Esophagus (tissue), 2 donors: ENCODE measurements around the gene TFIP11. TPM values are rescaled to one million over a fixed set of nuclear protein-coding genes. Genes with fewer than 3 reads are reported as not detected.

Experiments
- H3K27ac ChIP-seq, 2 donors: one replicate each; pipeline ENCODE4 v1.5.1; 2013; ENCODE audit warnings: low read depth in 2 of 2, mild to moderate bottlenecking in 2 of 2, inconsistent platforms in 1 of 2, low read length in 1 of 2, moderate library complexity in 1 of 2
- H3K27me3 ChIP-seq, 2 donors: one replicate each; pipeline ENCODE4 v1.6.1; 2013; ENCODE audit warnings: low read length in 2 of 2, control low read depth in 1 of 2, mild to moderate bottlenecking in 1 of 2; ENCODE audit not compliant: insufficient read depth in 2 of 2, control insufficient read depth in 1 of 2
- H3K36me3 ChIP-seq, 2 donors: one replicate each; pipeline ENCODE4 v1.6.1; 2013; ENCODE audit warnings: low read length in 1 of 2; ENCODE audit not compliant: control insufficient read depth in 2 of 2, insufficient read depth in 2 of 2
- H3K4me1 ChIP-seq, 2 donors: one replicate each; pipeline ENCODE4 v1.6.1; 2013; ENCODE audit warnings: low read length in 1 of 2; ENCODE audit not compliant: control insufficient read depth in 2 of 2, insufficient read depth in 2 of 2
- H3K4me3 ChIP-seq, 2 donors: one replicate each; pipeline ENCODE4 v1.5.1; 2013; ENCODE audit warnings: low read length in 2 of 2, mild to moderate bottlenecking in 2 of 2, low read depth in 1 of 2, moderate library complexity in 1 of 2
- H3K9me3 ChIP-seq, 2 donors: one replicate each; pipeline ENCODE4 v1.6.1; 2013; ENCODE audit warnings: mild to moderate bottlenecking in 2 of 2, low read depth in 1 of 2, low read length in 1 of 2, moderate library complexity in 1 of 2; ENCODE audit not compliant: control insufficient read depth in 2 of 2, insufficient read depth in 1 of 2
- WGBS, 2 donors: extraction: QIAGEN DNeasy Blood & Tissue Kit; methylation state at CpG; one replicate each; pipeline ENCODE4 v1.1.7; 2013; 5-methylcytosine and 5-hydroxymethylcytosine counted together
- polyA plus RNA-seq, 2 donors: library from polyadenylated mRNA; stranded (reverse); fragments of 200-250 nt; gene quantifications; one replicate each; pipeline ENCODE4 v1.2.3, GENCODE V29; 2013
- donor health status: healthy with polysubstance abuse.
- donor health status: Bipolar disorder and iron deficiency.

The TFIP11 gene
- polyA plus RNA-seq, 2 donors = 19.7 to 21.5 TPM

- Histone ChIP-seq H3K27me3 (no peaks in the 10 kb centered on the region), H3K4me3 (no peak overlapping the region), H3K36me3 (no peaks in the 10 kb centered on the region), H3K27ac (no peak overlapping the region), H3K4me1 (peaks cover 0 to 3% of the 10 kb centered on the region in 2 donors), H3K9me3 (no peaks in the 10 kb centered on the region)
- WGBS, 2 donors = 73 to 80% methylated on average over 1 of the region's 1 CpG
Measured at GRCh38 chr22:26516503-26516902, 4.2 kb upstream of the TFIP11 start.

GRCh38 chr22:26515931-26516330 lies 3.7 kb upstream of the TFIP11 start:
- Histone ChIP-seq H3K9me3 (no peaks in the 10 kb centered on the region), H3K27ac (no peak overlapping the region), H3K36me3 (no peaks in the 10 kb centered on the region), H3K27me3 (no peaks in the 10 kb centered on the region), H3K4me1 (peaks cover 0 to 5% of the 10 kb centered on the region in 2 donors), H3K4me3 (no peak overlapping the region)
- 80 to 81% methylated on average over 3 of the region's 3 CpGs for WGBS, 2 donors

GRCh38 chr22:26514419-26515161 lies 2.3 kb upstream of the TFIP11 start:
- peaks cover 0 to 3% of the 10 kb centered on the region in 2 donors for H3K36me3 ChIP-seq
- no peaks in the 10 kb centered on the region for H3K9me3 ChIP-seq
- no peak overlapping the region for H3K4me3 ChIP-seq
- no peaks in the 10 kb centered on the region for H3K27me3 ChIP-seq
- no peak overlapping the region for H3K27ac ChIP-seq
- peaks cover 0 to 5% of the 10 kb centered on the region in 2 donors for H3K4me1 ChIP-seq
- 88 to 92% methylated on average over 12 of the region's 12 CpGs for WGBS, 2 donors

GRCh38 chr22:26513838-26514237 lies 1.6 kb upstream of the TFIP11 start:
- Histone ChIP-seq H3K4me3 (no peak overlapping the region), H3K27ac (no peak overlapping the region), H3K27me3 (no peaks in the 10 kb centered on the region), H3K36me3 (peaks cover 1 to 6% of the 10 kb centered on the region in 2 donors), H3K4me1 (peaks cover 0 to 5% of the 10 kb centered on the region in 2 donors), H3K9me3 (no peaks in the 10 kb centered on the region)
- WGBS, 2 donors = 57 to 70% methylated on average over 1 of the region's 1 CpG

GRCh38 chr22:26508148-26508547 lies 4.1 kb downstream of the TFIP11 start:
- H3K27me3 ChIP-seq = no peaks in the 10 kb centered on the region
- no peaks in the 10 kb centered on the region for H3K9me3 ChIP-seq
- H3K4me1 ChIP-seq = peaks cover 0 to 5% of the 10 kb centered on the region in 2 donors
- H3K27ac ChIP-seq = no peak overlapping the region
- H3K4me3 ChIP-seq = no peak overlapping the region
- peaks cover 9 to 24% of the 10 kb centered on the region in 2 donors for H3K36me3 ChIP-seq

GRCh38 chr22:26503758-26504157 lies 8.5 kb downstream of the TFIP11 start:
- no peaks in the 10 kb centered on the region for H3K27me3 ChIP-seq
- no peaks in the 10 kb centered on the region for H3K4me1 ChIP-seq
- no peak overlapping the region for H3K27ac ChIP-seq
- no peaks in the 10 kb centered on the region for H3K9me3 ChIP-seq
- no peak overlapping the region for H3K4me3 ChIP-seq
- 71 to 78% methylated on average over 1 of the region's 1 CpG for WGBS, 2 donors
- H3K36me3 ChIP-seq = peaks cover 18 to 33% of the 10 kb centered on the region in 2 donors

- peaks cover 15 to 34% of the 10 kb centered on the region in 2 donors for H3K36me3 ChIP-seq
- peak overlapping the region in 1 of 2 donors; percentile 0 for H3K27ac ChIP-seq
Measured at GRCh38 chr22:26502688-26503561, 9.3 kb downstream of the TFIP11 start.

GRCh38 chr22:26501996-26502395 lies 10.3 kb downstream of the TFIP11 start:
- no peaks in the 10 kb centered on the region for H3K27me3 ChIP-seq
- H3K36me3 ChIP-seq = peaks cover 14 to 38% of the 10 kb centered on the region in 2 donors
- WGBS, 2 donors = 89 to 92% methylated on average over 2 of the region's 2 CpGs
- H3K4me3 ChIP-seq = no peak overlapping the region
- H3K9me3 ChIP-seq = no peaks in the 10 kb centered on the region
- H3K4me1 ChIP-seq = no peaks in the 10 kb centered on the region
- no peak overlapping the region for H3K27ac ChIP-seq

More at GRCh38 chr22:26502688-26503561, 9.3 kb downstream of the TFIP11 start:
- H3K27me3 ChIP-seq = no peaks in the 10 kb centered on the region
- WGBS, 2 donors = 42 to 54% methylated on average over 3 of the region's 3 CpGs
- no peaks in the 10 kb centered on the region for H3K4me1 ChIP-seq
- H3K4me3 ChIP-seq = no peak overlapping the region
- H3K9me3 ChIP-seq = no peaks in the 10 kb centered on the region

GRCh38 chr22:26499188-26499703 lies 13.0 kb downstream of the TFIP11 start:
- Histone ChIP-seq H3K4me3 (no peak overlapping the region), H3K36me3 (peaks cover 30 to 42% of the 10 kb centered on the region in 2 donors), H3K4me1 (no peaks in the 10 kb centered on the region), H3K27me3 (no peaks in the 10 kb centered on the region), H3K27ac (no peak overlapping the region), H3K9me3 (no peaks in the 10 kb centered on the region)
- 90 to 93% methylated on average over 25 of the region's 25 CpGs for WGBS, 2 donors
